ENCODE results near the gene PHF12. TPM values are rescaled to one million over a fixed set of nuclear protein-coding genes. Genes with fewer than 3 reads are reported as not detected.
"Not testable (repeated sequence)": the region's sequence is repeated elsewhere in the genome, so short reads cannot be mapped to it uniquely, and the experiment has no call there.

PHF12 gene
- total RNA-seq, 6 experiments from 2014 or later, result 26.4 to 33.6 (median 29.8) TPM

GRCh38 chr17:28879886-28880571 lies 71.3 kb downstream of the PHF12 start:
- peaks cover 11% of the 10 kb centered on the region; the same call in 1 of the 2 replicates for H3K36me3 Mint-ChIP-seq (ENCODE audit: low read depth)
- H3K4me3 Mint-ChIP-seq, result no peak overlapping the region
- TF ChIP-seq, protein P1, sequence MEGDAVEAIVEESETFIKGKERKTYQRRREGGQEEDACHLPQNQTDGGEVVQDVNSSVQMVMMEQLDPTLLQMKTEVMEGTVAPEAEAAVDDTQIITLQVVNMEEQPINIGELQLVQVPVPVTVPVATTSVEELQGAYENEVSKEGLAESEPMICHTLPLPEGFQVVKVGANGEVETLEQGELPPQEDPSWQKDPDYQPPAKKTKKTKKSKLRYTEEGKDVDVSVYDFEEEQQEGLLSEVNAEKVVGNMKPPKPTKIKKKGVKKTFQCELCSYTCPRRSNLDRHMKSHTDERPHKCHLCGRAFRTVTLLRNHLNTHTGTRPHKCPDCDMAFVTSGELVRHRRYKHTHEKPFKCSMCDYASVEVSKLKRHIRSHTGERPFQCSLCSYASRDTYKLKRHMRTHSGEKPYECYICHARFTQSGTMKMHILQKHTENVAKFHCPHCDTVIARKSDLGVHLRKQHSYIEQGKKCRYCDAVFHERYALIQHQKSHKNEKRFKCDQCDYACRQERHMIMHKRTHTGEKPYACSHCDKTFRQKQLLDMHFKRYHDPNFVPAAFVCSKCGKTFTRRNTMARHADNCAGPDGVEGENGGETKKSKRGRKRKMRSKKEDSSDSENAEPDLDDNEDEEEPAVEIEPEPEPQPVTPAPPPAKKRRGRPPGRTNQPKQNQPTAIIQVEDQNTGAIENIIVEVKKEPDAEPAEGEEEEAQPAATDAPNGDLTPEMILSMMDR (IDR thresholded peaks at IDR 0.05), result no peak
- H3K27me3 Mint-ChIP-seq (ENCODE audit: insufficient read depth), result no peaks in the 10 kb centered on the region; the same call in 1 of the 2 replicates
- H3K27ac Mint-ChIP-seq, result no peak overlapping the region
- H3K9me3 Mint-ChIP-seq, result no peaks in the 10 kb centered on the region
- no peak for DNase-seq
- peaks cover 19% of the 10 kb centered on the region for H3K4me1 Mint-ChIP-seq (ENCODE audit: low read depth)

GRCh38 chr17:28878981-28879380 lies 72.3 kb downstream of the PHF12 start:
- peaks cover 11% of the 10 kb centered on the region; the same call in 1 of the 2 replicates for H3K36me3 Mint-ChIP-seq (ENCODE audit: low read depth)
- no peak overlapping the region for H3K27ac Mint-ChIP-seq
- no peaks in the 10 kb centered on the region for H3K9me3 Mint-ChIP-seq
- peaks cover 19% of the 10 kb centered on the region for H3K4me1 Mint-ChIP-seq (ENCODE audit: low read depth)
- H3K4me3 Mint-ChIP-seq, result no peak overlapping the region
- H3K27me3 Mint-ChIP-seq (ENCODE audit: insufficient read depth), result no peaks in the 10 kb centered on the region
- DNase-seq, result peak; percentile 30
- TF ChIP-seq, protein P1 (IDR thresholded peaks at IDR 0.05), result peak; percentile 65

- H3K4me1 Mint-ChIP-seq (ENCODE audit: low read depth), result peaks cover 19% of the 10 kb centered on the region
- H3K9me3 Mint-ChIP-seq, result no peaks in the 10 kb centered on the region
- no peak overlapping the region; the same call in 1 of the 2 replicates for H3K27ac Mint-ChIP-seq
- TF ChIP-seq, protein P1 (IDR thresholded peaks at IDR 0.05), result no peak
- H3K4me3 Mint-ChIP-seq, result no peak overlapping the region
- peaks cover 4% of the 10 kb centered on the region; the same call in 1 of the 2 replicates for H3K27me3 Mint-ChIP-seq (ENCODE audit: insufficient read depth)
- peaks cover 11% of the 10 kb centered on the region; the same call in 1 of the 2 replicates for H3K36me3 Mint-ChIP-seq (ENCODE audit: low read depth)
- no peak for DNase-seq
Observed at GRCh38 chr17:28878158-28878910, 73.0 kb downstream of the PHF12 start.

GRCh38 chr17:28877150-28877711 lies 74.1 kb downstream of the PHF12 start:
- H3K9me3 Mint-ChIP-seq; H3K4me3 Mint-ChIP-seq; H3K27me3 Mint-ChIP-seq (ENCODE audit: insufficient read depth); DNase-seq; H3K27ac Mint-ChIP-seq: not testable (repeated sequence)
- H3K36me3 Mint-ChIP-seq (ENCODE audit: low read depth), result peaks cover 10% of the 10 kb centered on the region; the same call in 1 of the 2 replicates
- H3K4me1 Mint-ChIP-seq (ENCODE audit: low read depth), result peaks cover 19% of the 10 kb centered on the region

DNA sequence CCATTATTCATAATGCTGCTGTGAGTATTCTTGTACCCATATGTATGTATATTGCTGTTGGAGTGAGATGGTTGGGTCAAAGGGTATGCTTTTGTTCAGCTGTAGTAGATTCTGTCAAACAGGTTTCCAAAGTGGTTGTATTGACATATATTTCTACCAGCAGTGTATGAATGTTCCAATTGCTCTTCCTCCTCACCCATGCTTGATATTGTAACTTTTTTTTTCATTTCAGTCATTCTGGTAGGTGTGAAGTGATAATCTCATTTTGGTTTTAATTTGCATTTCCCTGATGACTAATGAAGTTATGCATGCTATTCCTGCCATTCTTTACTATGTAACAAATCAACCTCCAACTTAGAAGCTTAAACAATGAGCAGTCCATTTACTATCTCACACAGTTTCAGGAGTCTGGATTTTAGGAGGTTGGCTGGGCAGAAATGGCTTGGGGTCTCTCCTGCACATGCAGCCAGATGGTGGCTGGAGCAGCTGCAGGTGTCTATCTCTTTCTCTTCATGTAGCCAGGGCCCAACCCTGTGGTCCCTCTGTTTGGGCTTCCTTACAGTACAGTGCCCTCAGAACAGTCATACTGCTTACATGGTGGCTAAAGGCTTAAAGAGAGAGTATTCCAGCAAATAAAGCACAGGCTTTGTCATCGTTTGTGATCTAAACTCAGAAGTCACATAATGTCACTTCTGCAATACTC lies 75.3 kb downstream of the PHF12 start:
- Mint-ChIP-seq H3K9me3 (no peaks in the 10 kb centered on the region), H3K4me3 (no peak overlapping the region), H3K27me3 (ENCODE audit: insufficient read depth) (peaks cover 4% of the 10 kb centered on the region), H3K27ac (no peak overlapping the region), H3K4me1 (ENCODE audit: low read depth) (peaks cover 19% of the 10 kb centered on the region), H3K36me3 (ENCODE audit: low read depth) (peaks cover 5% of the 10 kb centered on the region; the same call in 1 of the 2 replicates)
- TF ChIP-seq, protein P1 (IDR thresholded peaks at IDR 0.05), result no peak
- no peak for DNase-seq
